Fibroblast of upper back skin (primary cell): Measurements from ENCODE around the gene GRXCR2.
"Not testable (repeated sequence)": the region's sequence is repeated elsewhere in the genome, so short reads cannot be mapped to it uniquely, and the experiment has no call there.

Experiments
- DNase-seq: peaks from one replicate; pipeline ENCODE4 v3.0.0-alpha.2; 2013

GRXCR2 gene

GRCh38 chr5:145872486-145872885, 328 bp downstream of the GRXCR2 start:
- no peak for DNase-seq

- DNase-seq, result no peak
Measured at GRCh38 chr5:145869753-145870152, 3.1 kb downstream of the GRXCR2 start.

GRCh38 chr5:145867806-145868205, 5.0 kb downstream of the GRXCR2 start:
- no peak for DNase-seq

- not testable (repeated sequence) for DNase-seq
Measured at GRCh38 chr5:145864432-145864831, 8.4 kb downstream of the GRXCR2 start.

- DNase-seq, result no peak
Measured at GRCh38 chr5:145863003-145863402, 9.8 kb downstream of the GRXCR2 start.

GRCh38 chr5:145859897-145860296, 12.9 kb downstream of the GRXCR2 start:
- no peak for DNase-seq

- DNase-seq, result no peak
Measured at GRCh38 chr5:145859453-145859852, 13.4 kb downstream of the GRXCR2 start.

GRCh38 chr5:145858959-145859358, 13.9 kb downstream of the GRXCR2 start:
- DNase-seq, result no peak

- peak; percentile 62 for DNase-seq
Measured at GRCh38 chr5:145856285-145856818, 16.5 kb downstream of the GRXCR2 start.

- DNase-seq, result no peak
Measured at GRCh38 chr5:145855763-145856267, 17.0 kb downstream of the GRXCR2 start.

GRCh38 chr5:145854651-145855258, 18.1 kb downstream of the GRXCR2 start:
- peak; percentile 76 for DNase-seq

GRCh38 chr5:145853781-145854376, 18.9 kb downstream of the GRXCR2 start:
- no peak for DNase-seq

- no peak for DNase-seq
Measured at GRCh38 chr5:145852990-145853389, 19.8 kb downstream of the GRXCR2 start.

- DNase-seq, result peak; percentile 65
Measured at GRCh38 chr5:145848854-145849253, 24.0 kb downstream of the GRXCR2 start.

- DNase-seq, result peak; percentile 80
Measured at GRCh38 chr5:145847499-145848497, 25.0 kb downstream of the GRXCR2 start.

GRCh38 chr5:145846081-145846480, 26.7 kb downstream of the GRXCR2 start:
- no peak for DNase-seq

- no peak for DNase-seq
Measured at GRCh38 chr5:145841299-145841698, 31.5 kb downstream of the GRXCR2 start.

- no peak for DNase-seq
Measured at GRCh38 chr5:145840458-145841132, 32.2 kb downstream of the GRXCR2 start.

GRCh38 chr5:145838276-145838675, 34.5 kb downstream of the GRXCR2 start:
- DNase-seq, result no peak

GRCh38 chr5:145836241-145836640, 36.6 kb downstream of the GRXCR2 start:
- not testable (repeated sequence) for DNase-seq

GRCh38 chr5:145835848-145836239, 37.0 kb downstream of the GRXCR2 start:
- DNase-seq, result no peak
